Measurements from ENCODE around the gene PLXNA4. TPM values are rescaled to one million over a fixed set of nuclear protein-coding genes. Genes with fewer than 3 reads are reported as not detected.

PLXNA4 gene
- polyA plus RNA-seq, 2 of the 4 experiments (the other 2 are of a cell fraction) = 0.12 to 0.34 TPM

DNA sequence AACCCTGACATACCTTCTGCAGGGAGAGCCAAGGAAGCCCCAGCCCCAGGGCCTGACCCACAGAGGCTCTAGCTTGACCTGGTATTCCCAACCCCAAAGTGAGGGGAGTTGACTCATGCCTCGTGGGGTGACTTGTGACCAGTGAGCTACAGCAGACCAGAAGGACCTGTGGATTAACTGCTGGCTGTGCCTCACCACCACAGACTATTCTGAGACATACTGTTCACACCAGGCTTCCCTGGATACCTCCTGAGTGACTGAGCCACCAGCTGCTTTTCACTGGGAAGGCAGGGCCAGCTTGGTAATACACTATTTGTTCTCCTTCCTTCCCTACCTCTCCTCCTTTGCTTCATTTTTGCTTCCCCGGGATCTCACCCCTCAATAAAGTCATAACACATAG, 7.3 kb downstream of the PLXNA4 start:
- ChIA-PET CTCF (interaction anchor here (1.2 to 3.0 kb wide), 4 partner anchors 9 to 709 kb away, joined by 3 to 15 read pairs (median 4); no protein-coding TSS in a partner anchor), POLR2A (no interaction called here)
- 4% methylated on average over 2 of the region's 2 CpGs for WGBS (ENCODE audit: missing lambda C conversion rate)
- FAIRE-seq (no peak), DNase-seq (ENCODE audit: low read depth in 1 of 2, low spot score in 1 of 2) (no peak), ATAC-seq (0 out of 6 replicates have a peak, but pooled peaks of 1 of the 2 experiments have one; percentile 14)
- no peak overlapping the region for H3K4me3 ChIP-seq
- TF ChIP-seq CHD4 (IDR thresholded peaks at IDR 0.05; ENCODE audit: borderline replicate concordance) (no peak), ZSCAN20 (CRISPR knock-in tag; IDR thresholded peaks at IDR 0.05) (no peak)
- TF ChIP-seq, protein P1, sequence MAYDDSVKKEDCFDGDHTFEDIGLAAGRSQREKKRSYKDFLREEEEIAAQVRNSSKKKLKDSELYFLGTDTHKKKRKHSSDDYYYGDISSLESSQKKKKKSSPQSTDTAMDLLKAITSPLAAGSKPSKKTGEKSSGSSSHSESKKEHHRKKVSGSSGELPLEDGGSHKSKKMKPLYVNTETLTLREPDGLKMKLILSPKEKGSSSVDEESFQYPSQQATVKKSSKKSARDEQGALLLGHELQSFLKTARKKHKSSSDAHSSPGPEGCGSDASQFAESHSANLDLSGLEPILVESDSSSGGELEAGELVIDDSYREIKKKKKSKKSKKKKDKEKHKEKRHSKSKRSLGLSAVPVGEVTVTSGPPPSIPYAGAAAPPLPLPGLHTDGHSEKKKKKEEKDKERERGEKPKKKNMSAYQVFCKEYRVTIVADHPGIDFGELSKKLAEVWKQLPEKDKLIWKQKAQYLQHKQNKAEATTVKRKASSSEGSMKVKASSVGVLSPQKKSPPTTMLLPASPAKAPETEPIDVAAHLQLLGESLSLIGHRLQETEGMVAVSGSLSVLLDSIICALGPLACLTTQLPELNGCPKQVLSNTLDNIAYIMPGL (CRISPR knock-in tag; IDR thresholded peaks at IDR 0.05; ENCODE audit: borderline replicate concordance) = no peak
- H3K4me1 ChIP-seq = no peaks in the 10 kb centered on the region
- no peak overlapping the region for H3K4me2 ChIP-seq
- no peaks in the 10 kb centered on the region for H3K9me3 ChIP-seq
- no peak overlapping the region for H3K27ac ChIP-seq

DNA sequence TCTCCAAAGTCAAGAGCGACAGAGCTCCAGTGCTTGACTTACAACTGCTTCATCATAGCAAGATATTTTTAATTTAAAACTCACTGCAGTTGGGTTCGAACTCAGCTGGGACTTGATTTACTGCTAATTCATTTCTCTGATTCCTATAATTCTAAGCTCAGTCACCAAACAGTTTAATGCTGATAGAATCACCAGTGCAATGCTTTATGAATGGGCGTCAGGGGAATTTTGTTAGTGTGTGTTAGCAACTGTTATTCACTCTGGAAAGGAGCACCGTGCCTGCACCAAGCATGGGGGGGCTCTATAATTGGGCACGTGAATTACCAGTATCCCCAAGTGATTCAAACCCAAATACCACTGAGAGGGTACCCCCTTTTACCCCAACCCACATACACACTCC, 10.4 kb downstream of the PLXNA4 start:
- ChIA-PET CTCF (interaction anchor here (1.2 to 1.7 kb wide), 3 partner anchors 11 to 247 kb away, joined by 4 to 5 read pairs (median 4); partner anchors contain the start of gene PLXNA4), POLR2A (no interaction called here)
- H3K4me3 ChIP-seq = no peak overlapping the region
- H3K27ac ChIP-seq = no peak overlapping the region
- FAIRE-seq = no peak
- WGBS (ENCODE audit: missing lambda C conversion rate) = 24% methylated on average over 5 of the region's 5 CpGs
- no peak for ATAC-seq
- no peak for TF ChIP-seq POLR2AphosphoS2 (conservative IDR thresholded peaks at IDR 0.05; ENCODE audit: low read length)
- TF ChIP-seq PHF8 (IDR thresholded peaks at IDR 0.05; ENCODE audit: borderline replicate concordance, low read depth) = no peak
- TF ChIP-seq CHD2 (IDR thresholded peaks at IDR 0.05; ENCODE audit: low read length, partially characterized antibody) = no peak
- no peak overlapping the region for H3K4me2 ChIP-seq
- H3K9me3 ChIP-seq = no peaks in the 10 kb centered on the region
- no peaks in the 10 kb centered on the region for H3K4me1 ChIP-seq
- DNase-seq (ENCODE audit: low read depth in 1 of 2, low spot score in 1 of 2) = no peak

DNA sequence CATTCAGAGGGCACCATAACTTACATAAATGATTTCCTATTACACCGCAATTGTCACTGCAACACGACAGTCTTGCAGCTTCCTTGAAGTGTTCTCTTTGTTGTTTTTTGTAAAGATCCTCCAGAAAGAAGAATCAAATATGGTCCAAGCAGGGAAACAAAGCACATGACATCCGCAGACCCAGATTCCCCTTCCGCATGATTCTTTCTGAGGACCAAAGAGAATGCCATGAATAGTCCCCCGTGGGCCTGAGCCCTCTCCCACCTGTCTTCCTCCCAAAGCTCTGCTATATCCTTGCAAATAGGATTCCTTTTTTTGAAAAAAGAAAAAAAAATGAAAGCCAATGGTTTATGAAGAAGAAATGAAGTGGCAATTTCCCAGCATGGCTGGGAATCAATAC, 10.8 kb downstream of the PLXNA4 start:
- no peak for ATAC-seq
- Histone ChIP-seq H3K9me3 (no peaks in the 10 kb centered on the region), H3K27ac (no peak overlapping the region), H3K4me2 (no peak overlapping the region), H3K4me3 (no peak overlapping the region), H3K4me1 (no peaks in the 10 kb centered on the region)
- ChIA-PET CTCF (interaction anchor here (1.2 to 1.7 kb wide), 4 partner anchors 11 to 247 kb away, joined by 3 to 5 read pairs (median 4); partner anchors contain the start of gene PLXNA4), POLR2A (no interaction called here)
- WGBS (ENCODE audit: missing lambda C conversion rate) = 52% methylated on average over 5 of the region's 5 CpGs
- DNase-seq (ENCODE audit: low read depth in 1 of 2, low spot score in 1 of 2) = no peak
- no peak for TF ChIP-seq ZFP36 (IDR thresholded peaks at IDR 0.05; ENCODE audit: borderline replicate concordance, partially characterized antibody)
- TF ChIP-seq, protein P2, sequence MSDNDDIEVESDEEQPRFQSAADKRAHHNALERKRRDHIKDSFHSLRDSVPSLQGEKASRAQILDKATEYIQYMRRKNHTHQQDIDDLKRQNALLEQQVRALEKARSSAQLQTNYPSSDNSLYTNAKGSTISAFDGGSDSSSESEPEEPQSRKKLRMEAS (IDR thresholded peaks at IDR 0.05) = no peak
- TF ChIP-seq MYC (IDR thresholded peaks at IDR 0.05; ENCODE audit: borderline replicate concordance, low read length) = no peak
- no peak for TF ChIP-seq RNF2 (IDR thresholded peaks at IDR 0.05; ENCODE audit: borderline replicate concordance, low read depth)
- no peak for TF ChIP-seq JUNB (IDR thresholded peaks at IDR 0.05)
- TF ChIP-seq HEYL (CRISPR knock-in tag; IDR thresholded peaks at IDR 0.05) = no peak
- no peak for TF ChIP-seq TP53 (CRISPR knock-in tag; IDR thresholded peaks at IDR 0.05)
- TF ChIP-seq, protein P1 (CRISPR knock-in tag; IDR thresholded peaks at IDR 0.05; ENCODE audit: borderline replicate concordance) = no peak
- TF ChIP-seq FOSL2 (IDR thresholded peaks at IDR 0.05) = no peak
- TF ChIP-seq FOSL2 (CRISPR knock-in tag; IDR thresholded peaks at IDR 0.05) = no peak
- TF ChIP-seq, protein P3, sequence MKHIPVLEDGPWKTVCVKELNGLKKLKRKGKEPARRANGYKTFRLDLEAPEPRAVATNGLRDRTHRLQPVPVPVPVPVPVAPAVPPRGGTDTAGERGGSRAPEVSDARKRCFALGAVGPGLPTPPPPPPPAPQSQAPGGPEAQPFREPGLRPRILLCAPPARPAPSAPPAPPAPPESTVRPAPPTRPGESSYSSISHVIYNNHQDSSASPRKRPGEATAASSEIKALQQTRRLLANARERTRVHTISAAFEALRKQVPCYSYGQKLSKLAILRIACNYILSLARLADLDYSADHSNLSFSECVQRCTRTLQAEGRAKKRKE (CRISPR knock-in tag; IDR thresholded peaks at IDR 0.05; ENCODE audit: low read depth) = no peak
- no peak for TF ChIP-seq MAZ (IDR thresholded peaks at IDR 0.05; ENCODE audit: borderline replicate concordance, low read depth, low read length)
- TF ChIP-seq ZC3H11A (IDR thresholded peaks at IDR 0.05) = no peak
- FAIRE-seq = no peak

Data from A549 (cell line).